ENCODE results near the gene VEGFD.

DNA sequence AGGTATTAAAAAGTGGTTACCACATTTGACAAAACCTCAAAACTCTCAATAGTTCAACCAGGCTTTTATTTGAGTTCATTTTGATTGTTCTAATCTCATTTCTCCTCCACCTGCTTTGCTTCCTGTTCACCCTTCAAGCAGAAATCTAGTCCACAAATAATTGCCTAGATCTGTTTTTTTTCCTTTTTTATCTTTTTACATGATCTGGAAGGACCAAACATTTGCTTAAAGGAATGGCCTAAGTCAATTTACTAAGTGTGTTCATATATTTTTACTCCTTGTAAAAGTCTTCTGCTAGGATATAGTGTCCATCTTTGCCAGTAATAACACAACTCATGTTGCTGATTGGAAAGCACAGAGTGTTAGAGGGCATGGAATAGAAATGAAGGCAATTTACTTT, 26.2 kb upstream of the VEGFD start:
- no peak for TF ChIP-seq PTTG1 (tag; IDR thresholded peaks at IDR 0.05; ENCODE audit: low read depth)
- TF ChIP-seq SIN3B (IDR thresholded peaks at IDR 0.05; ENCODE audit: low read depth), result no peak
- TF ChIP-seq, protein P1, sequence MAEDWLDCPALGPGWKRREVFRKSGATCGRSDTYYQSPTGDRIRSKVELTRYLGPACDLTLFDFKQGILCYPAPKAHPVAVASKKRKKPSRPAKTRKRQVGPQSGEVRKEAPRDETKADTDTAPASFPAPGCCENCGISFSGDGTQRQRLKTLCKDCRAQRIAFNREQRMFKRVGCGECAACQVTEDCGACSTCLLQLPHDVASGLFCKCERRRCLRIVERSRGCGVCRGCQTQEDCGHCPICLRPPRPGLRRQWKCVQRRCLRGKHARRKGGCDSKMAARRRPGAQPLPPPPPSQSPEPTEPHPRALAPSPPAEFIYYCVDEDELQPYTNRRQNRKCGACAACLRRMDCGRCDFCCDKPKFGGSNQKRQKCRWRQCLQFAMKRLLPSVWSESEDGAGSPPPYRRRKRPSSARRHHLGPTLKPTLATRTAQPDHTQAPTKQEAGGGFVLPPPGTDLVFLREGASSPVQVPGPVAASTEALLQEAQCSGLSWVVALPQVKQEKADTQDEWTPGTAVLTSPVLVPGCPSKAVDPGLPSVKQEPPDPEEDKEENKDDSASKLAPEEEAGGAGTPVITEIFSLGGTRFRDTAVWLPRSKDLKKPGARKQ (CRISPR knock-in tag; IDR thresholded peaks at IDR 0.05), result no peak
- TF ChIP-seq ZNF644 (tag; IDR thresholded peaks at IDR 0.05; ENCODE audit: low read depth), result no peak
- TF ChIP-seq U2AF2 (optimal IDR thresholded peaks at IDR 0.05; ENCODE audit: low read depth, low read length), result no peak
- TF ChIP-seq MYNN (IDR thresholded peaks at IDR 0.05), result no peak
- no peak for TF ChIP-seq MYNN (CRISPR knock-in tag; IDR thresholded peaks at IDR 0.05)
- TF ChIP-seq ELF1 (tag; IDR thresholded peaks at IDR 0.05), result no peak
- TF ChIP-seq ZNF274 (IDR thresholded peaks at IDR 0.05; ENCODE audit: borderline replicate concordance, low read depth, low read length), result no peak
- no peak for TF ChIP-seq XRCC3 (IDR thresholded peaks at IDR 0.05)
